ENCODE data around the gene KIF2B.

DNA sequence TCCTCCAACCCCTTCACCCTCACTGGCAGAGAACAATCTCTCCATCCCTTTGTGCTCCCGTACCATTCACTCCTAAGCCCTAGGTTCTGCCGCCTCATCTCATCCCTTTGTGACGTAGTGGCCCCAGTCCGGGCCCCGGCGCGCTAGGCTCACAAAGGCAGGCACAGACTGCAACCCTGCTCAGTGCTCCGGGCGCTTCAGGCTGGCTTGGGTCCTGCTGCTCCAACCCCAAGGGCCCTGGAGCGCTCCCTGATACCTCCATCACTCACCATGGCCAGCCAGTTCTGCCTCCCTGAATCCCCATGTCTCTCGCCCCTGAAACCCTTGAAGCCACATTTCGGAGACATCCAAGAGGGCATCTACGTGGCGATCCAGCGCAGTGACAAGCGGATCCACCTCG lies at the start of gene KIF2B:
- TF ChIP-seq, protein P1, sequence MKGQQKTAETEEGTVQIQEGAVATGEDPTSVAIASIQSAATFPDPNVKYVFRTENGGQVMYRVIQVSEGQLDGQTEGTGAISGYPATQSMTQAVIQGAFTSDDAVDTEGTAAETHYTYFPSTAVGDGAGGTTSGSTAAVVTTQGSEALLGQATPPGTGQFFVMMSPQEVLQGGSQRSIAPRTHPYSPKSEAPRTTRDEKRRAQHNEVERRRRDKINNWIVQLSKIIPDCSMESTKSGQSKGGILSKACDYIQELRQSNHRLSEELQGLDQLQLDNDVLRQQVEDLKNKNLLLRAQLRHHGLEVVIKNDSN (CRISPR knock-in tag; IDR thresholded peaks at IDR 0.05) = no peak
- no peak for TF ChIP-seq ZNF232 (CRISPR knock-in tag; IDR thresholded peaks at IDR 0.05)
- TF ChIP-seq, protein P2, sequence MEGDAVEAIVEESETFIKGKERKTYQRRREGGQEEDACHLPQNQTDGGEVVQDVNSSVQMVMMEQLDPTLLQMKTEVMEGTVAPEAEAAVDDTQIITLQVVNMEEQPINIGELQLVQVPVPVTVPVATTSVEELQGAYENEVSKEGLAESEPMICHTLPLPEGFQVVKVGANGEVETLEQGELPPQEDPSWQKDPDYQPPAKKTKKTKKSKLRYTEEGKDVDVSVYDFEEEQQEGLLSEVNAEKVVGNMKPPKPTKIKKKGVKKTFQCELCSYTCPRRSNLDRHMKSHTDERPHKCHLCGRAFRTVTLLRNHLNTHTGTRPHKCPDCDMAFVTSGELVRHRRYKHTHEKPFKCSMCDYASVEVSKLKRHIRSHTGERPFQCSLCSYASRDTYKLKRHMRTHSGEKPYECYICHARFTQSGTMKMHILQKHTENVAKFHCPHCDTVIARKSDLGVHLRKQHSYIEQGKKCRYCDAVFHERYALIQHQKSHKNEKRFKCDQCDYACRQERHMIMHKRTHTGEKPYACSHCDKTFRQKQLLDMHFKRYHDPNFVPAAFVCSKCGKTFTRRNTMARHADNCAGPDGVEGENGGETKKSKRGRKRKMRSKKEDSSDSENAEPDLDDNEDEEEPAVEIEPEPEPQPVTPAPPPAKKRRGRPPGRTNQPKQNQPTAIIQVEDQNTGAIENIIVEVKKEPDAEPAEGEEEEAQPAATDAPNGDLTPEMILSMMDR (IDR thresholded peaks at IDR 0.05) = no peak
- no peak for TF ChIP-seq TEAD4 (CRISPR knock-in tag; IDR thresholded peaks at IDR 0.05)
- TF ChIP-seq, protein P3, sequence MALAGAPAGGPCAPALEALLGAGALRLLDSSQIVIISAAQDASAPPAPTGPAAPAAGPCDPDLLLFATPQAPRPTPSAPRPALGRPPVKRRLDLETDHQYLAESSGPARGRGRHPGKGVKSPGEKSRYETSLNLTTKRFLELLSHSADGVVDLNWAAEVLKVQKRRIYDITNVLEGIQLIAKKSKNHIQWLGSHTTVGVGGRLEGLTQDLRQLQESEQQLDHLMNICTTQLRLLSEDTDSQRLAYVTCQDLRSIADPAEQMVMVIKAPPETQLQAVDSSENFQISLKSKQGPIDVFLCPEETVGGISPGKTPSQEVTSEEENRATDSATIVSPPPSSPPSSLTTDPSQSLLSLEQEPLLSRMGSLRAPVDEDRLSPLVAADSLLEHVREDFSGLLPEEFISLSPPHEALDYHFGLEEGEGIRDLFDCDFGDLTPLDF (CRISPR knock-in tag; IDR thresholded peaks at IDR 0.05) = no peak
- no peak for TF ChIP-seq SMAD4 (CRISPR knock-in tag; IDR thresholded peaks at IDR 0.05)
- TF ChIP-seq FOXP1 (CRISPR knock-in tag; IDR thresholded peaks at IDR 0.05; ENCODE audit: borderline replicate concordance) = no peak
- TF ChIP-seq ZBTB21 (CRISPR knock-in tag; IDR thresholded peaks at IDR 0.05; ENCODE audit: borderline replicate concordance) = no peak
- TF ChIP-seq FOXK1 (CRISPR knock-in tag; IDR thresholded peaks at IDR 0.05) = no peak
- no peak for TF ChIP-seq RELA (CRISPR knock-in tag; IDR thresholded peaks at IDR 0.05; ENCODE audit: borderline replicate concordance)
- TF ChIP-seq ZNF416 (CRISPR knock-in tag; IDR thresholded peaks at IDR 0.05) = no peak
- no peak for TF ChIP-seq CREM (CRISPR knock-in tag; IDR thresholded peaks at IDR 0.05)
